Measurements from ENCODE around the gene DCST2.

DCST2 gene

DNA sequence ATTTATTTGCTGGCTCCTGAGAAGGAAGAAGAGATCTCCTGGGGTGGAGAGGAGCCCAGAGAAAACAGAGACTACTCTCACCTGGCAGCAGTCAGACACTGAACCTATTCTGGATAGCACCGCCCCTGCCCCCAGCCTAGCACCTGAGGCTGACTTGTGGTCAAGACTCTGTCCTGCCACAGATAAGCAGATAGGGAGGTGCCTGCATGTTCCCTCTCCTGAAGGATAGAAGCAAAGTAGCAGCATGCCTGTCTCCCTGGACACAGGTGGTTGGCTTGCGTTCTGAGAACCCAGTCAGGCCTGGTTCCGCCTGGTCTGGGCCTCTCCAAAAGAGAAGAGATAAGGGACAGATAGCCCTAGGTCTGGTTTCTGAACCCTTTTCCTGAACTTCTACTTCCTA lies 43.8 kb upstream of the DCST2 start:
- H3K9me3 ChIP-seq (ENCODE audit: insufficient read depth, low read depth, low read length): no peaks in the 10 kb centered on the region
- no peaks in the 10 kb centered on the region for H3K36me3 ChIP-seq (ENCODE audit: insufficient read depth, low read length)
- H3K4me2 ChIP-seq (ENCODE audit: low read depth, low read length, poor library complexity, severe bottlenecking): peak overlapping the region; percentile 26
- no peak overlapping the region for H2AFZ ChIP-seq (ENCODE audit: low read length)
- peaks cover 74% of the 10 kb centered on the region for H3K4me1 ChIP-seq (ENCODE audit: insufficient read depth, low read length, poor library complexity, severe bottlenecking)
- H3K27me3 ChIP-seq (ENCODE audit: insufficient read depth, low read length, poor library complexity, severe bottlenecking): no peaks in the 10 kb centered on the region
- H3K9me2 ChIP-seq (replicated peaks; ENCODE audit: low read depth, low read length): no peaks in the 10 kb centered on the region
- H4K20me1 ChIP-seq (ENCODE audit: insufficient read depth, low read length, poor library complexity, severe bottlenecking): no peaks in the 10 kb centered on the region
- TF ChIP-seq CTCF (conservative IDR thresholded peaks at IDR 0.05; ENCODE audit: low read length): no peak
- no peak for TF ChIP-seq EZH2phosphoT487 (IDR thresholded peaks at IDR 0.05; ENCODE audit: borderline replicate concordance)
- H3K79me2 ChIP-seq (ENCODE audit: insufficient read depth, low read length): no peaks in the 10 kb centered on the region
- peak overlapping the region; percentile 18 for H3K9ac ChIP-seq (ENCODE audit: low read depth, low read length, poor library complexity, severe bottlenecking)
- H3K4me3 ChIP-seq (ENCODE audit: low read length, poor library complexity, severe bottlenecking): no peak overlapping the region
- 0 out of 2 replicates have a peak, but pooled peaks cover 5% of the 10 kb centered on the region for H3F3A ChIP-seq (ENCODE audit: low read depth)

DNA sequence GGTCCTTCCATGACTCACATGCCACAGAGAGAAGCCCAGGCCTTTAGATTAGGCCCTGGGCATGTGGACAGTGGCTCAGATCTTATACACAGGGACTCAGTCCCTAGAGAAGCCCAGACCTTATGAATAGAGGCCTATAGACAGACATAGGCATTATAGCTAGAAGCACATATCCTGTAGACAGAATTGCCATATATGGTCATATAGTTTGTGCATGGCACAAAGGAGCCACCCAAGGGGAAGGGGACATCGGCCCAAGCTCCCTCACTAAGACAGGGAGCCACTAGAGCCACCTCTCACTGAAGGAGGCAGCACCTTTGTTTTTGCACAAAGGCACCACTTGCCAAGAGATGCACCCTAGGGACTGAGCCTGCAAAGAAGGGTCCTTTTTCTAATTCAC lies 42.8 kb upstream of the DCST2 start:
- Histone ChIP-seq H3K27me3 (ENCODE audit: insufficient read depth, low read length, poor library complexity, severe bottlenecking) (no peaks in the 10 kb centered on the region), H3K36me3 (ENCODE audit: insufficient read depth, low read length) (no peaks in the 10 kb centered on the region), H3K9me2 (replicated peaks; ENCODE audit: low read depth, low read length) (no peaks in the 10 kb centered on the region), H3K4me1 (ENCODE audit: insufficient read depth, low read length, poor library complexity, severe bottlenecking) (peaks cover 76% of the 10 kb centered on the region), H3K9me3 (ENCODE audit: insufficient read depth, low read depth, low read length) (no peaks in the 10 kb centered on the region), H3F3A (ENCODE audit: low read depth) (0 out of 2 replicates have a peak, but pooled peaks cover 2% of the 10 kb centered on the region), H2AFZ (ENCODE audit: low read length) (no peak overlapping the region), H3K4me2 (ENCODE audit: low read depth, low read length, poor library complexity, severe bottlenecking) (peak overlapping the region; percentile 26), H3K4me3 (ENCODE audit: low read length, poor library complexity, severe bottlenecking) (peak overlapping the region; percentile 4), H3K79me2 (ENCODE audit: insufficient read depth, low read length) (no peaks in the 10 kb centered on the region), H3K9ac (ENCODE audit: low read depth, low read length, poor library complexity, severe bottlenecking) (peak overlapping the region; percentile 18), H4K20me1 (ENCODE audit: insufficient read depth, low read length, poor library complexity, severe bottlenecking) (no peaks in the 10 kb centered on the region)
- TF ChIP-seq EZH2phosphoT487 (IDR thresholded peaks at IDR 0.05; ENCODE audit: borderline replicate concordance) (no peak), CTCF (conservative IDR thresholded peaks at IDR 0.05; ENCODE audit: low read length) (no peak)

DNA sequence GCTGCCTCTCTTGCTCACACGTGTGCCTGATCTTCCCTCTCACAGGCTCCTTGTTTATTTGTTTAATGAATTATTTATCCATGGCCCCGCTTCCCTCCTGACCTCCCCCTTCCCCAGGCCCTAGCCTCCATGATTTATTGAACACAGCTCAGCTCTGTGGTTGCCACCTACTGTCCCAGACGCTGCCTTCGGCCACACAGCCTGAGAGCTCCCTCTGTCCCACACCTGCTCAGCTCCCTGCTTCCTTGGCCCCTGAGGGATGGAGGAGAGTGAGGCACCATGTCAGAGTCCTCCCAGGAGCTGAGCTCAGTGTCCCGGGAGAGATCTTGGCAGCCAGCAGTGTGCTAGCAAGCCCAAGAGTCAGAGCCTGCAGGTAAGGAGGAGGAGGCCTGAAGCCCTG lies 42.0 kb upstream of the DCST2 start:
- Histone ChIP-seq H3K4me2 (ENCODE audit: low read depth, low read length, poor library complexity, severe bottlenecking) (no peak overlapping the region), H3K36me3 (ENCODE audit: insufficient read depth, low read length) (no peaks in the 10 kb centered on the region), H3F3A (ENCODE audit: low read depth) (no peaks in the 10 kb centered on the region), H3K9me3 (ENCODE audit: insufficient read depth, low read depth, low read length) (no peaks in the 10 kb centered on the region), H3K9me2 (replicated peaks; ENCODE audit: low read depth, low read length) (no peaks in the 10 kb centered on the region), H3K79me2 (ENCODE audit: insufficient read depth, low read length) (no peaks in the 10 kb centered on the region), H3K4me3 (ENCODE audit: low read length, poor library complexity, severe bottlenecking) (no peak overlapping the region), H3K4me1 (ENCODE audit: insufficient read depth, low read length, poor library complexity, severe bottlenecking) (peaks cover 68% of the 10 kb centered on the region), H3K27me3 (ENCODE audit: insufficient read depth, low read length, poor library complexity, severe bottlenecking) (no peaks in the 10 kb centered on the region), H3K9ac (ENCODE audit: low read depth, low read length, poor library complexity, severe bottlenecking) (peak overlapping the region; percentile 18), H4K20me1 (ENCODE audit: insufficient read depth, low read length, poor library complexity, severe bottlenecking) (no peaks in the 10 kb centered on the region), H2AFZ (ENCODE audit: low read length) (no peak overlapping the region)
- TF ChIP-seq EZH2phosphoT487 (IDR thresholded peaks at IDR 0.05; ENCODE audit: borderline replicate concordance) (no peak), CTCF (conservative IDR thresholded peaks at IDR 0.05; ENCODE audit: low read length) (no peak)
